Central memory CD4-positive, alpha-beta T cell (primary cell): ENCODE results near the gene TACC2.

Experiments used
- DNase-seq: peaks from one replicate; pipeline ENCODE4 v3.0.0; 2022

TACC2 gene

GRCh38 chr10:122126763-122127659, 138.0 kb downstream of the TACC2 start:
- DNase-seq = no peak

- DNase-seq = no peak
Measured at GRCh38 chr10:122127943-122128342, 139.0 kb downstream of the TACC2 start.

- DNase-seq = no peak
Measured at GRCh38 chr10:122128357-122128756, 139.4 kb downstream of the TACC2 start.

GRCh38 chr10:122130474-122131110, 141.6 kb downstream of the TACC2 start:
- no peak for DNase-seq

- no peak for DNase-seq
Measured at GRCh38 chr10:122132331-122132755, 143.4 kb downstream of the TACC2 start.

- DNase-seq = no peak
Measured at GRCh38 chr10:122132882-122133565, 144.1 kb downstream of the TACC2 start.

- DNase-seq = no peak
Measured at GRCh38 chr10:122135251-122136025, 146.5 kb downstream of the TACC2 start.

- no peak for DNase-seq
Measured at GRCh38 chr10:122138831-122139625, 150.1 kb downstream of the TACC2 start.

- DNase-seq = no peak
Measured at GRCh38 chr10:122139627-122140170, 150.7 kb downstream of the TACC2 start.

GRCh38 chr10:122140461-122140902, 151.5 kb downstream of the TACC2 start:
- no peak for DNase-seq

- no peak for DNase-seq
Measured at GRCh38 chr10:122140941-122141623, 152.1 kb downstream of the TACC2 start.

GRCh38 chr10:122141821-122142640, 153.1 kb downstream of the TACC2 start:
- DNase-seq = no peak

GRCh38 chr10:122142641-122143237, 153.8 kb downstream of the TACC2 start:
- no peak for DNase-seq

GRCh38 chr10:122143238-122143841, 154.4 kb downstream of the TACC2 start:
- DNase-seq = no peak

- no peak for DNase-seq
Measured at GRCh38 chr10:122144199-122144598, 155.2 kb downstream of the TACC2 start.

- DNase-seq = no peak
Measured at GRCh38 chr10:122145113-122145512, 156.2 kb downstream of the TACC2 start.

GRCh38 chr10:122147663-122148062, 158.7 kb downstream of the TACC2 start:
- DNase-seq = no peak

GRCh38 chr10:122148876-122149560, 160.1 kb downstream of the TACC2 start:
- no peak for DNase-seq
